Type B pancreatic cell (in vitro differentiated cells): ENCODE data around the gene ZNF532. TPM values are rescaled to one million over a fixed set of nuclear protein-coding genes. Genes with fewer than 3 reads are reported as not detected.

ENCODE experiments used
- DNase-seq: peaks from one replicate; pipeline ENCODE4 v3.0.0; 2021; ENCODE audit warnings: mixed read lengths; ENCODE audit not compliant: unreplicated experiment; ENCODE audit errors: extremely low spot score
- H3K27ac Mint-ChIP-seq: 2 replicates; pipeline ENCODE4 v1.8.0; 2021; ENCODE audit warnings: mild to moderate bottlenecking, mixed read lengths
- H3K27me3 Mint-ChIP-seq: 2 replicates; pipeline ENCODE4 v1.8.0; 2021; ENCODE audit warnings: mixed read lengths
- H3K36me3 Mint-ChIP-seq: 2 replicates; pipeline ENCODE4 v1.8.0; 2021; ENCODE audit warnings: mixed read lengths
- H3K4me1 Mint-ChIP-seq: one replicate; pipeline ENCODE4 v1.8.0; 2021; ENCODE audit warnings: mixed read lengths; ENCODE audit not compliant: unreplicated experiment
- H3K4me3 Mint-ChIP-seq: 2 replicates; pipeline ENCODE4 v1.8.0; 2021; ENCODE audit warnings: mild to moderate bottlenecking, mixed read lengths
- H3K9me3 Mint-ChIP-seq: 2 replicates; pipeline ENCODE4 v1.8.0; 2021; ENCODE audit warnings: mixed read lengths
- total RNA-seq: library from RNA; stranded (reverse); gene quantifications from 2 replicates; pipeline ENCODE4 v1.2.1, GENCODE V29; 2021; ENCODE audit warnings: low replicate concordance
- TF ChIP-seq, protein P1 (sequence below): fragments of 200-600 bp; sonication (generic); conservative IDR thresholded peaks from 2 replicates; pipeline ENCODE4 v1.5.0; 2021; ENCODE audit warnings: antibody characterized with exemption, mild to moderate bottlenecking

Gene ZNF532
- total RNA-seq, 1 donor from 2014 or later: 137 TPM

DNA sequence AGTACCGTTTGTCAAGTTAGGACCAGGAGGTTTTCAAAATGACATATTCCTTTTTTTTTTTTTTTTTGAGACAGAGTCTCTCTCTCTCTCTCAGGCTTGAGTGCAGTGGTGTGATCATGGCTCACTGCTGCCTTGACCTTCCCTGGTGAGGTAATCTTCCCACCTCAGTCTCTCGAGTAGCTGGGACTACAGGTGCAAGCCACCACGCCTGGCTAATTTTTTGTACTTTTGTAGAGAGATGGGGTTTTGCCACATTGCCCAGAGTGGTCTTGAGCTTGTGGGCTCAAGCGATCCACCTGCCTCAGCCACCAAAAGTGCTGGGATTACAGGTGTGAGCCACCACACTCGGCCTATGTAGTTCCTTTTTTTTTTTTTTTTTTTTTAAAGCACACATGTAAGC lies 147.1 kb downstream of the ZNF532 start:
- H3K9me3 Mint-ChIP-seq: no peaks in the 10 kb centered on the region
- no peak overlapping the region for H3K27ac Mint-ChIP-seq
- TF ChIP-seq, protein P1, sequence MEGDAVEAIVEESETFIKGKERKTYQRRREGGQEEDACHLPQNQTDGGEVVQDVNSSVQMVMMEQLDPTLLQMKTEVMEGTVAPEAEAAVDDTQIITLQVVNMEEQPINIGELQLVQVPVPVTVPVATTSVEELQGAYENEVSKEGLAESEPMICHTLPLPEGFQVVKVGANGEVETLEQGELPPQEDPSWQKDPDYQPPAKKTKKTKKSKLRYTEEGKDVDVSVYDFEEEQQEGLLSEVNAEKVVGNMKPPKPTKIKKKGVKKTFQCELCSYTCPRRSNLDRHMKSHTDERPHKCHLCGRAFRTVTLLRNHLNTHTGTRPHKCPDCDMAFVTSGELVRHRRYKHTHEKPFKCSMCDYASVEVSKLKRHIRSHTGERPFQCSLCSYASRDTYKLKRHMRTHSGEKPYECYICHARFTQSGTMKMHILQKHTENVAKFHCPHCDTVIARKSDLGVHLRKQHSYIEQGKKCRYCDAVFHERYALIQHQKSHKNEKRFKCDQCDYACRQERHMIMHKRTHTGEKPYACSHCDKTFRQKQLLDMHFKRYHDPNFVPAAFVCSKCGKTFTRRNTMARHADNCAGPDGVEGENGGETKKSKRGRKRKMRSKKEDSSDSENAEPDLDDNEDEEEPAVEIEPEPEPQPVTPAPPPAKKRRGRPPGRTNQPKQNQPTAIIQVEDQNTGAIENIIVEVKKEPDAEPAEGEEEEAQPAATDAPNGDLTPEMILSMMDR: no peak
- no peaks in the 10 kb centered on the region for H3K27me3 Mint-ChIP-seq
- H3K36me3 Mint-ChIP-seq: no peaks in the 10 kb centered on the region
- peaks cover 11% of the 10 kb centered on the region for H3K4me1 Mint-ChIP-seq
- no peak overlapping the region for H3K4me3 Mint-ChIP-seq
- no peak for DNase-seq

DNA sequence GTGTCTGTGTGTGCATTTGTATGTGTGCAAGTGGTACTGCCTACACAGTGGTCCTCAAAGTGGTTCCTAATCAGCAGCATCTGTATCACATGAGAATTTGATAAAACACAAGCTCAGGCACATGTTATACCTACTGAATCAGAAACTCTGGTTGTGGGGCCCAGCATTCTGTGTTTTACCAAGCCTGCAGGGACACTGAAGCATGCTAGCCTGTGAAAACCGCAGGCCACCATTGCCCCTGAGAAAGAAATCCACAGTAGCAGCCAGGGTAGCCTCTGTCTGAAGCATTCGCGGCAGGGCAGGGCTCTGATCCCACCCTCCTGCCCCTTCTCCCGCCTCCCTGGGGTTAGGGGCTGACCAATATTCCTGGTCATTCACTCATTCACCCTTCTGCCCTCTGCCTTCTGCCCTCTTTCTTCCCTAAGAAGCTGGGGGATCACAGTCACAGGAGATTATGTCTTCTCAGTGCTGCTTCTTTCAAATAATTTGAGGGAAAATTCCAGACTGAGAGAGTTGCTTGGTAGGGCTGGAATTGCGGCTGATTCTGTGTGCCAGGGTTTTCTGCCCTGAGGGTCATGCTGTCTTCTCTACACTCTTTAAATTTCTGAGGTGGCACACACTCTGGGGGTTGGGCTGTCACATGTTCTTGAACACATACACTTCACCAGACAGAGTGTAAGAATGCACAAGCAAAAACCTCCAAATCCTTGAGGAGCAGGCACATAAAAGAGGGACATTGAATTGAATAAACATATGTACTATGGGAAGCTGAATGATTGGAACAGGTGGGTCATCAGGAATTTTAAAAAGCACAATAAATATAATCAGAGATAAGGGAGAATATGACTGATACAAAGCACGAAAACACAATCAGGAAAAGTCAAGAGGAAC lies 148.4 kb downstream of the ZNF532 start:
- Mint-ChIP-seq H3K27ac (no peak overlapping the region), H3K27me3 (no peaks in the 10 kb centered on the region), H3K9me3 (no peaks in the 10 kb centered on the region), H3K36me3 (no peaks in the 10 kb centered on the region), H3K4me1 (peaks cover 10% of the 10 kb centered on the region), H3K4me3 (no peak overlapping the region)
- no peak for DNase-seq
- TF ChIP-seq, protein P1: no peak

DNA sequence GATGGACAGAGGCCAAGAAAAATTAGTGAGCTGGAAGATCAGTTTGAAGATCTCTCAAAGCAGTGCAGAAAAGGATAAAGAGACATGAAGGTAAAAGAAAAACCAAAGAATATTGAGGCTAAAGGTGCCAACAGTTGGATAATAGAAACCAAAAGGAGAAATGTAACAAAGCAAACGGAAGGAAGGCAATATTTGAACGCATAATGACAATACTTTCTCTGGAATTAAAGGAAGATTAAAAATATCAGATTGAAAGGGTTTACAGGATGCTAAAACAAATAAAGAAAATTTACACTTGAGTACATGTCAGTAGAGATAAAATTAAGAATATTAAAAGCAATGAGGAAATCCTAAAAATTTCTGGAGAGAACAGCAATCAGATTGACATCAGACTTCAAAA lies 149.1 kb downstream of the ZNF532 start:
- H3K4me3 Mint-ChIP-seq: no peak overlapping the region
- DNase-seq: no peak
- peaks cover 2% of the 10 kb centered on the region for H3K27me3 Mint-ChIP-seq
- peaks cover 4% of the 10 kb centered on the region for H3K9me3 Mint-ChIP-seq
- no peak overlapping the region for H3K27ac Mint-ChIP-seq
- peaks cover 5% of the 10 kb centered on the region for H3K4me1 Mint-ChIP-seq
- H3K36me3 Mint-ChIP-seq: peaks cover 3% of the 10 kb centered on the region
- TF ChIP-seq, protein P1: no peak

DNA sequence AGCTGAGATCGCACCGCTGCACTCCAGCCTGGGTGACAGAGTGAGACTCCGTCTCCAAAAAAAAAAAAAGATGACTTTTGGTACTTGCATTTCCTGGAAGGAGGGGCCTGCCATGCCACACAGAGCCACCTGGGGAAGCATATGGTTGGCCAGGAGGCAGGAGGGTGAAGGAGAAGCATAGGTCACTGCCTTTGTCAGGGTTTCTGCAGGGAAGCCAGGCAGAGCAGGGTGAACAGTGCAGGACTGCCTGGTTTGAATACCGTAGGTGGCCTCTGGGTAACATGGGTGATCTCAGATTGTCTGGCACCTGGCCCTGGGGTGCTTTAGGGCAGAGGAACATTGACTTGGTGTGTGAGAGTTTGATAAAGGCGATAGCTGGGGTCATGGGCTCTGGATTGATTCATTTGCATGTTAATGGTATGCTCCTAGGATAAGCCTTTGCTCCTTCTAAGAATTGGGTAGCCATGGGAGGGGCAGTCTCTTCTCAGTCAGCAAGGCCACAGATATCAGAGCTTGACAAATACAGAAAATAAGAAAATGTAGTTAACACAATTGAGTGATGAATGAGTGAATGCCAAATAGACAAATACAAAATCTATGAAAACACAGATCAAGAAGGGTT lies 151.0 kb downstream of the ZNF532 start:
- Mint-ChIP-seq H3K36me3 (peaks cover 4% of the 10 kb centered on the region), H3K4me1 (peaks cover 5% of the 10 kb centered on the region), H3K27me3 (peaks cover 2% of the 10 kb centered on the region), H3K9me3 (peaks cover 5% of the 10 kb centered on the region), H3K27ac (no peak overlapping the region), H3K4me3 (no peak overlapping the region)
- TF ChIP-seq, protein P1: no peak
- no peak for DNase-seq

DNA sequence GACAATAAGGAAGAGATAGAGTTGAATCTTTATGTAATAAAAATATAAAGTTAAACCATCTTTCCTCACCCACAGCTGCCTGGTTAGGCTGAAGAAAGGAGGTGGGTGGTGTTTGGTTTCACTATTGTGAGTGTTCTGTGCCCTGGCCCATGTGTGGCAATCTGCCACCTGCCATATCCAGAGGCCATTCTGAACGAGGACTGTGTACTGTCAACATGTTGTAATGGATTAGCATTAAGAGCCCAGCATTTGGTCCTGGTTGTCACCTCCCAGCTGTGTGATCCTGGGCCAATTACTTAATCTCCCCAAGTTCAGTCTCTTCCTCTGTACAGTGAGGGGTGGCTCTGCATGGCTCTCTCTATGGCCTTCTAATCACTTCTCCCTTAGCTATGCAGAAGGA lies 156.8 kb downstream of the ZNF532 start:
- no peak overlapping the region for H3K27ac Mint-ChIP-seq
- peaks cover 2% of the 10 kb centered on the region for H3K27me3 Mint-ChIP-seq
- peaks cover 4% of the 10 kb centered on the region for H3K36me3 Mint-ChIP-seq
- DNase-seq: no peak
- H3K4me1 Mint-ChIP-seq: peaks cover 16% of the 10 kb centered on the region
- TF ChIP-seq, protein P1: no peak
- no peak overlapping the region for H3K4me3 Mint-ChIP-seq
- H3K9me3 Mint-ChIP-seq: peaks cover 5% of the 10 kb centered on the region
